ENCODE measurements around the gene ZC3H12C.

ZC3H12C gene

DNA sequence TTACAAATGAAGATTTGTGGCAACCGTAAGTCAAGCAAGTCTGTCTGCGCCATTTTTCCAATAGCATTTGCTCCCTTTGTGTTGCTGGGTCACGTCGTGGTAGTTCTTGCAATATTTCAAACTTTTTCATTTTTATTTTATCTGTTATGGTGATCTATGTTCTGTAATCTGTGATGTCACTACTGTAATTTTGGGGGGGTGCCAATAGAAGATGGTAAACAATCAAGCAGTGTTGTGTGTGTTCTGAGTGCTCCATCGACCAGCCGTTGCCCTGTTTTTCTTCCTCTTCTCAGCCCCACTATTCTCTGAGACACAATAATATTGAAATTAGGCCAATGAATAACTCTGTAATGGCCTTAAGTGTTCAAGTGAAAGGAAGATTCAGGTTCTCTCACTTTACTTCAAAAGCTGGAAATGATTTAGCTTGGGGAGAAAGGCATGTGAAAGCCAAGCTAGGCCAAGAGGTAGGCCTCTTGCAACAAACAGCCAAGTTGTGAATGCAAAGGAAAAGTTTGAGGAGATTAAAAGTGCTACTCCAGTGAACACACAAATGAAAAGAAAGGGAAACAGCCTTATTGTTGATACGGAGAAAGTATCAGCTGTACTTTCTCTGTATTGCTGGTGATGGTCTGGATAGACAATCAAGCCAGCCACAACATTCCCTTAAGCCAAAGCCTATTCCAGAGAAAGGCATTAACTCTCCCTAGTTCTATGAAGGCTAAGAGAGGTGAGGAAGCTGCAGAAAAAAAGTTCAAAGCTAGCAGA is 7.5 kb downstream of the ZC3H12C start:
- no peak for DNase-seq

- DNase-seq, result no peak
Measured at GRCh38 chr11:110106713-110107274, 13.6 kb downstream of the ZC3H12C start.

DNA sequence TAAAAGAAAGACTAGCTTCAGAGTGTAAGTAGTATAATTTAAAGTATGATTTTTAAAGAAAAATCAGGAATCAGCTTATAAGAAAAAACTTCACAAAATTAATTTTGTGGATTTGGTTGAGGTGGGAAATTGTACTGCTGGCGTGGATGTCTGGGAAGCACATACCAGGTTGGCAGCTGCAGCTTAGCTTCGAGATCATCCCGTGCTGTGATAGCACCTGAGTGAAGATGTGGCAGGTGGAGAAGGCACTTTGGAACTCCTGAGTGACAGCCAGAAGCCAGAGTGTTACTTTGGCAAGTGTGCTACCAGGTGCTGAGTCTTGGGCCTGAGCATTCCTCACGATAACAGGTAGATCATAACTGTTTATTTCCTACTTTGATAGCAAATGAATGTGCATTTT is 17.7 kb downstream of the ZC3H12C start:
- no peak for DNase-seq

DNA sequence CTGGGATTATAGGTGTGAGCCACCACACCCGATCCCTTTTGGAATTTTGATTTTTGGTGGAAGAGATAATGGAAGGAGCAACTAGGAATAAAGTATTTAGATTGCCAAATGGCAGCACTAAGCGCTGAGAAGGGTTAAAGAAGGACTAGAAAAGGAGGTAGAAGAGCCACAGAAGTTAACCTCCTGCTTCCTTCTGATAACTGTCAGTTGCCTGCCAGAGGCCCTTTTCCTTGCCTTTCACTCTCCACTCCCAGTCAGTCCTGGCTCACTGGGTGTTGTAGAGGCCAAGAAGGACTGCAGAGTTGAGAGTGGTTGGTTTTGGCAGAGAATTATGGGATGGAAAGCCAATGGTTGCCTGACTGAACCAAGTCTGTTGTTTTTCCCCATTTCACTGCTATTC is 19.3 kb downstream of the ZC3H12C start:
- no peak for DNase-seq

DNA sequence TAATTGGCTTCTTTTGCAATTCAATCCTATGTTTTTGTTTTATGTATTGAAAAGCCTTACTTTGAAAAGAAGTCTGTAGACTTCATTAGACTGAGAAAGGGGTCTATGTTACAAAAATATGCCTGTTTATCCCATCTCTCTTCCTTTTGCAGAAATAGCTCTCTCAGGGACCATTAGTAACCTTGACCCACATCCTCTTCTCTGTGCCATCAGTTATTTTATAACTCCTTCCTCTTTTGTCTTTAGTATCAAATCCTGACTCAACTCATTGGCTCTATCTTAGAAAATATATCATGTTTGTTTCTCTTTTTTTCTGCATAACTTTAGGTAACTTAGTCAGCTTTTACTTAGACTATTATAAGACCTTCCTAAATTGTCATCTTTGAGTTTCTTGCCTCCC is 20.3 kb downstream of the ZC3H12C start:
- DNase-seq, result no peak

GRCh38 chr11:110113973-110114372 is 20.8 kb downstream of the ZC3H12C start:
- DNase-seq, result no peak

DNA sequence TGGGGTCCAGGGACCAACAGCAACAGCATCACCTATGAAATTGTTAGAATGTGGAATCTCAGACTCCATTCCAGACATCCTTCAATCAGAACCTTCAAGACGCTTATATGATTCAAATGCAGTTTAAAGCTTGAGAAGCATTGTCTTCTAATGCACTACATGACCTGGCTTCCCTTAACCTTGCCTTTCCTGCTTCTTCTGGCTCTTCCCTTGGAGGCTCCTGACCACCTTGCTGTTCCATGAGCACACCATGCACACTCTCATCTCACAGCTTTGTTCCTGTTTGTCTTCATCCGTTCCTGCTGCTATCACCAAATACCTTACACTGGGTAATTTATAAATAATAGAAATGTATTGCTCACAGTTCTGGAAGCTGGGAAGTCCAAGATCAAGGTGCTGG is 26.1 kb downstream of the ZC3H12C start:
- no peak for DNase-seq

DNA sequence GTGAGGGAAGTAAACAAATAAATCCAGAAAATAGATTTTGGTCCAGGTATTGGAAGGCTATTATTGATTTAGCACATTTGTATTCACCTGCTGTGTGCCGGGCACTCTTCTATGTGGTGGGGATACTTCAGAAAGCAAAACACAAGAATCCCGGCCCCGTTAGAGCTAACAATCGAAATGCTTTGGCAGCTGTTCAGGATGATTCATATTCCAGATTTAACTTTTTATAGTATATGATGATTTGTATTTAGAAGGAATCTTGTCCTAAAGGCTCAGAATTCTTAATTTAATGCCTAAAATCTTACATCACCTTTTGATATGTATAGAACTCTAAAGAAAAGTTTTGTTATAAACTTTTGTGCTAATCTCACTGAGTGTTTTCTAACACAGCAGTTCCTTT is 28.0 kb downstream of the ZC3H12C start:
- DNase-seq, result no peak

- no peak for DNase-seq
Measured at GRCh38 chr11:110123003-110123402, 29.8 kb downstream of the ZC3H12C start.

- no peak for DNase-seq
Measured at GRCh38 chr11:110124605-110125004, 31.4 kb downstream of the ZC3H12C start.

- DNase-seq, result no peak
Measured at GRCh38 chr11:110125632-110126031, 32.4 kb downstream of the ZC3H12C start.

DNA sequence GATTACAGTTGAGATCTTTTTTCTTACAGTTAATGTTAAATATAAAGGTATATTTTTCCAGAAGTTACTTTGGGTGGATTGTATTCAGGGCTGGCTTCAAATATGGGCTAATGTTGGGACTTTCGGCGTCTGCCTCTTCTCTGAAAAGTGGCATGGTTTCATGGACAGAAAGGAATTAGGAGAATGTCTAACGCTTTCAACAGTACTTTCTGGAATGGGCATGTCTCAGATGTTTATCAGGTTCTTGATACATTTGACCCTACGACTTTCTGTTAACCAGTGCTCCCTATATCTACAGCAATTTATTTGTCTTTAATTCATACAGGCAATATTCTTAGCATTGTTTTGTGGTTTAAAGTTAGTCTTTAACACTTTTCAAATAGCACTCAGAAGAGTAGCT is 33.7 kb downstream of the ZC3H12C start:
- no peak for DNase-seq

DNA sequence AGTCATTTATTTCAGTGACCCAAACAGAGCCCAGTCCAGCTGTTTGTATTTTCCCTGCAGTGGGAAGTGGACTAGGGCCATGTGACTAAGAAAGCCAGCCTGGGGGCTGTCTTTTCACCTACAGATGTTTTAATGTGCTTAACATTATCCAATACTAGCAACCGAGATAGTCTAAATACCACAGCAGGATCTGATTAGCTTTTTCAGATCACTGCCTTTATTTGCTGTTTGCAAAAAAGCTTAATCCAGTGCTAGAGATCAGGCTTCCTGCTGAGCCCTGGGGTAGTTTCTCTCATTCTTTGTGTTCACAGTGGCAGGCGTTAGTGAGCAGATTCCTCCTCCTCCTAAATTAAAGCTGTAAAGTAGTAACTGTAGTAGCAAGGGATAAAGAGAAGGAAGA is 35.0 kb downstream of the ZC3H12C start:
- no peak for DNase-seq

DNA sequence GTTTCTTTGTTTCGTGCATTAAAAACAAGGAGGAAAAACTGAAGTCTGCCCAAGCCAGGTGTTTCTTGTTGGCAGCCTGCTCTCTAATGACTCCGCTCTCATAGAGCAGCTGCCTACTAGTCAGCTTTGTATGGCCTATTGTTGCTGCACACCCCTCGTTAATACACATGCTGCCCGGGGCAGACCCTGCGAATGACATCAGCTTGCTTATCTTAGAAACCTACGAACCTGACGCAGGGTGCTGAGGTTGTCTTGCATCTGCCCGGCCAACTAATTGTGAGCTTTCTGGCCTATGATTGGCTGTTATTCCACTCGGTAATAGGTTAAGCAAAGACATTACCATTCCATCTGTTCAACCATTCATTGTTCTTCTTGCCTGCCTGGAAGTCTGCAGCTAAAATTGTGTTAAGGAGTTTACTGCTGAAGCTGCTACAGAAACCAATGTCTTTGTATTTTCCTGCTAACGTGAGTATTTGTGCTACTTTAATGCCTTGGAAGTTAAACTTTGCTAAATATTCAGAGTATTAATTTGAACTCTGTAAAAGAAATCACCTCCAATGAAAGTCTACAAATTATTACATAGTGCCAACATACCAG is 37.5 kb downstream of the ZC3H12C start:
- DNase-seq, result no peak

- DNase-seq, result no peak
Measured at GRCh38 chr11:110131386-110132123, 38.4 kb downstream of the ZC3H12C start.

DNA sequence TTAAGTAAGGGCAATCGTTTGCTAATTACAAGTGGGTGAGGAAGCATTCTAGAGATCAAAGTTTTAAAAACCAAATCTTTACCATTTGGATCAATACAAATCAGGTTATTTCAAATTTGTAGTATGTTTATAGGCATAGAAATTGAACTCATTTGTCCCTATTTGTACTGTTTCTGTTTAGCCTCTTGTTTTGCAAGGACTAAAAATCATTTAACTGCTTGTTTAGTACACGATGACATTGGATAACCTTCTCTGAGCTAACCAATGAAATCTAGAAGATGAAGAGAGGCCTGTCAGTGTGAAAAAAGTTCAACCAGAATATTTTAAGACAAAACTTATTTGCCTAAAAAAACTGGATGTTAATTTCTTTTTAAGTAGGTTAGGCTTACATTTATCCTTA is 40.0 kb downstream of the ZC3H12C start:
- no peak for DNase-seq

DNA sequence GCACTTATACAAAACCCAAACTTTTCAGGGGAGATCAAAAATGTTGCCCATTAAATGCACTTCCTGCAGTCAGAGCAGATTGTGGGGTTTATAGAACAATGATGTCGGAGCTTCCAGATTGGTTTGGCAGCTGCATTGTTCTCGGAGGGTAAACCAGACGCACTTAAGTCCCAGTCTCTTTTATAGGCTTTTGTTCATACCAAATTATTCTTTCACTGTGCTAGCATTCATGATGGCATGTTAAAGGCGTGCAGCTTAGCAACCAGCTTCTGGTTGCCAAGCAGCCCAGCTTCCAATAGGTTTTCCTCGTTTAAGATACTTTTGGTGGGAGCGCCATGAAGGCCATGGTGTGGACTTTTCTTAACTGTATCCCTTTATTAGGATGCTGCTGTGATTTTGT is 40.9 kb downstream of the ZC3H12C start:
- DNase-seq, result no peak

DNA sequence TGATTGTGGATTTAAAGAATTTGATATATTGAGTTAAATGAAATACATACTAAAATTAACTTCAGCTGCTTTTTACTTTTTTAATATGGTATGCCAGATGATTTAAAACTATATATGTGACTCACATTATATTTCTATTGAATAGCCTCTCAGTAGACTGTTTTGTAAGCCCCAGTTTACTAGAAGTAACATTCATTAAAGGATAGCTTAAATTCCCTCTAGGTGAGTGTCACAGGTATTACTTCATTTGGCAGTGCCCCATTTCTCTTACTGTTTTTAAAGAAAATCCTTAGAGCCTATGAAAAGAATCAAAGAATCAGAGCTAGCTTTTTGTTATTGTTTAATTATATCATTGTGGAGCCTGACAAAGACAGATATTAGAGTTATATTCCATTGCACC is 48.6 kb downstream of the ZC3H12C start:
- no peak for DNase-seq

- DNase-seq, result no peak
Measured at GRCh38 chr11:110147962-110148709, 54.9 kb downstream of the ZC3H12C start.

DNA sequence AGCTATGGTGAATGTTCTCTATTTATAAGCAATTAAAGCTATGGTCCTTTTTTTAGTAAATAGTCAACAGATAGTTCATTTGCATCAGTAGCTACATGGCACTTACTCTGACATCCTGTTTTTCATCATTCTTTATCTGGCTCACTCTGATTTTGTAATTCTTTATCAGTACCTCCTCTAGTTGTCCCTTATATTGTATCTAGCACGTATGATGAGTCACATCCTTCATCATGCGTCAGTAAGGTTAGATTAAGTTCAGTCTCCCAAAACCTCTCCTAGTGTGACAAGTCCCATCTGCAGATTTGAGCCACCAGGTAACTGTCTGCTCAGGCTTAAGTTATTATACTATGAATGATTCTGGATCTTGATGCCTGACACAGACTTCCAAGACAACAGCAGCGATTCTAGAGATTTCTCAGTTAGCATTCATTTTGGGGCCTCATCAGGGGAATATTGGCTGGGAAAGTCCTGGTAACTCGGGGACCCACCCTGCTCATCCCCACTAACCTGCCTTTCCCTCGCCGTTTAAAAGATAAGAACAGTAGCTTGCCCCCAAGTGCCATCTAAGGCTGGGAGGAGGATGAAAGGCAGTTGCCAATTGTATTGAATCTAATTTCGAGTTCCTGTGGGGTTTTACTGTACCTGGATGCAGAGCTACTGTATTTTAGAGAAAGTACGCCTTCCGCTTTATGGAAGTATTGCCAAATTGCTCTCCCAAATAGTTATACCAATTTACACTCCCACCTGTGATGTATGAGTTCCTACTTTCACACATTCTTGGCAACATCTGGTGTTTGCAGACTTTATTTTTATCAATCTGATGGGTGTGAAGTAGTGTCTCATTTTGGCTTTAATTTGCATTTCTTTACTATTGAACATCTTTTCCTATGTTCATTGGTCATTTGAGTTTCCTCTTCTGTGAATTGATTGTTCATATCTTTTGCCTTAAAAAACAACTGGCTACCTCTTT is 55.9 kb downstream of the ZC3H12C start:
- no peak for DNase-seq

DNA sequence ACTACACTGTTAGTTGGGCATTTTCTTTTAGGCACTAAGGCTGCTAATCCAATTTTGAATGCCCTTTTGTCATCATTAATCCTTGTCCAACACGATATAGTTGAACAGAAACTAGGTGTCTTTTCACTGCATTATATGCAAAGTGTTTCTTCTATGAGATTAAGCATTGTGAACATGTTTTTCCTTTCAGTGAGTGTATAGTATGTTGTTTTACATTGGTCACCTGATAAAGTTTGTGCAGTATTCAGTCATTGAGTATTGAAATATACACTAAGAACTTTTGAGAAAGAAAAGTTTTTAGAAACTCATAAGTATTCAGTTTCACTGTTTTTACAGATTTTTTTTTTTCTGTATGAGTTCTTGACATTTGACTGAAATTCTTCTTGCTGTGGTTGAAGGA is 59.0 kb downstream of the ZC3H12C start:
- no peak for DNase-seq

GRCh38 chr11:110153474-110153873 is 60.3 kb downstream of the ZC3H12C start:
- no peak for DNase-seq
